Measurements from ENCODE around the gene MED8. TPM values are rescaled to one million over a fixed set of nuclear protein-coding genes. Genes with fewer than 3 reads are reported as not detected.

MED8 gene
- total RNA-seq: 10 to 100 TPM; 34.0 to 35.6 TPM
- 10 to 100 TPM; 36.1 to 42.3 TPM for polyA plus RNA-seq

GRCh38 chr1:43389326-43390313, at the start of gene MED8, which contains the start of gene SZT2:
MED8 (minus strand) TSS chr1:43389800; CDS start chr1:43389764, 36 bp downstream.
SZT2 (plus strand) TSS chr1:43389899; CDS start chr1:43389969, 70 bp downstream.
- H3K36me3 Mint-ChIP-seq: peaks cover 21 to 48% of the 10 kb centered on the region in 2 donors
- peak within 1 kb of the TSS; percentile 82 for H3K27ac ChIP-seq (ENCODE audit: low read depth, low read length)
- H3K36me3 ChIP-seq (ENCODE audit: insufficient read depth, low read length): peaks cover 31% of the 10 kb centered on the region
- H3K9me3 Mint-ChIP-seq: no peaks in the 10 kb centered on the region
- H3K9me3 ChIP-seq (ENCODE audit: control insufficient read depth in 1 of 2, low read length in 2 of 2): no peaks in the 10 kb centered on the region
- POLR2A ChIA-PET (ENCODE audit: partially characterized antibody): interaction anchor here (0.7 to 3.7 kb wide), 14 partner anchors 8 to 217 kb away, joined by 3 to 42 read pairs (median 4); partner anchors contain the start of genes CDC20, CFAP57, EBNA1BP2 and ELOVL1
- intact Hi-C loops (cut with micrococcal nuclease): loop anchor here (1.0 kb wide), 3 partner anchors 21 to 217 kb away; partner anchors contain the start of genes CDC20, CFAP57, EBNA1BP2 and ELOVL1
- peak within 1 kb of the TSS; percentile 87 to 88 for H3K4me3 ChIP-seq (ENCODE audit: low read length in 2 of 2)
- no peaks in the 10 kb centered on the region for H3K27me3 Mint-ChIP-seq
- peak within 1 kb of the TSS; percentile 99 to 100 (median 100) for H3K4me3 Mint-ChIP-seq
- peak within 1 kb of the TSS; percentile 89 to 100 (median 99) for H3K27ac Mint-ChIP-seq
- peak; percentile 88 to 93 (median 91) for DNase-seq
- H3K4me1 Mint-ChIP-seq: peaks cover 32 to 60% (median 45%) of the 10 kb centered on the region in 4 donors
- H3K4me1 ChIP-seq (ENCODE audit: insufficient read depth, low read length): peaks cover 28% of the 10 kb centered on the region
- CTCF ChIA-PET (ENCODE audit: partially characterized antibody): interaction anchor here (0.6 to 3.5 kb wide), 5 partner anchors 20 to 162 kb away, joined by 3 to 10 read pairs (median 4); partner anchors contain the start of gene ELOVL1
- no peaks in the 10 kb centered on the region for H3K27me3 ChIP-seq (ENCODE audit: insufficient read depth, low read length)

- Histone ChIP-seq H3K4me1 (ENCODE audit: insufficient read depth, low read length) (no peaks in the 10 kb centered on the region), H3K9me3 (ENCODE audit: control insufficient read depth in 1 of 2, low read length in 2 of 2) (no peaks in the 10 kb centered on the region), H3K27ac (ENCODE audit: low read depth, low read length) (no peak overlapping the region), H3K4me3 (ENCODE audit: low read length in 2 of 2) (no peak overlapping the region), H3K36me3 (ENCODE audit: insufficient read depth, low read length) (peaks cover 62% of the 10 kb centered on the region), H3K27me3 (ENCODE audit: insufficient read depth, low read length) (no peaks in the 10 kb centered on the region)
- DNase-seq: no peak
- Mint-ChIP-seq H3K36me3 (peaks cover 22 to 81% of the 10 kb centered on the region in 2 donors), H3K27ac (peak overlapping the region in 5 of 7 donors; percentile 13 to 62 (median 23)), H3K4me1 (no peaks in the 10 kb centered on the region), H3K4me3 (no peak overlapping the region), H3K9me3 (peaks cover 0 to 2% (median 0%) of the 10 kb centered on the region in 8 donors), H3K27me3 (no peaks in the 10 kb centered on the region)
- CTCF ChIA-PET (ENCODE audit: partially characterized antibody): no interaction called here
- intact Hi-C loops (cut with micrococcal nuclease): no loop called here
- POLR2A ChIA-PET (ENCODE audit: partially characterized antibody): interaction anchor here (6.5 kb wide), 1 partner anchor 14 kb away, joined by 41 read pairs; the partner anchor contains the start of gene HYI
Measured at GRCh38 chr1:43438953-43439581, 49.5 kb upstream of the MED8 start.

GRCh38 chr1:43438576-43438952, 49.0 kb upstream of the MED8 start:
- H3K4me3 Mint-ChIP-seq: no peak overlapping the region
- intact Hi-C loops (cut with micrococcal nuclease): no loop called here
- H3K9me3 ChIP-seq (ENCODE audit: control insufficient read depth in 1 of 2, low read length in 2 of 2): no peaks in the 10 kb centered on the region
- peaks cover 0 to 2% (median 0%) of the 10 kb centered on the region in 8 donors for H3K9me3 Mint-ChIP-seq
- H3K4me1 ChIP-seq (ENCODE audit: insufficient read depth, low read length): no peaks in the 10 kb centered on the region
- H3K27ac Mint-ChIP-seq: peak overlapping the region in 3 of 7 donors; percentile 22 to 62 (median 30)
- H3K27ac ChIP-seq (ENCODE audit: low read depth, low read length): no peak overlapping the region
- CTCF ChIA-PET (ENCODE audit: partially characterized antibody): no interaction called here
- no peaks in the 10 kb centered on the region for H3K27me3 ChIP-seq (ENCODE audit: insufficient read depth, low read length)
- H3K4me1 Mint-ChIP-seq: no peaks in the 10 kb centered on the region
- peaks cover 26 to 81% of the 10 kb centered on the region in 2 donors for H3K36me3 Mint-ChIP-seq
- POLR2A ChIA-PET (ENCODE audit: partially characterized antibody): interaction anchor here (0.9 to 1.2 kb wide), 2 partner anchors 10 to 15 kb away, joined by 3 to 4 read pairs; partner anchors contain the start of gene HYI
- H3K4me3 ChIP-seq (ENCODE audit: low read length in 2 of 2): no peak overlapping the region
- H3K27me3 Mint-ChIP-seq: no peaks in the 10 kb centered on the region
- H3K36me3 ChIP-seq (ENCODE audit: insufficient read depth, low read length): peaks cover 57% of the 10 kb centered on the region
- no peak for DNase-seq

GRCh38 chr1:43438006-43438405, 48.4 kb upstream of the MED8 start:
- ChIA-PET POLR2A (ENCODE audit: partially characterized antibody) (interaction anchor here (0.9 to 1.2 kb wide), 2 partner anchors 10 to 16 kb away, joined by 3 to 4 read pairs; partner anchors contain the start of gene HYI), CTCF (ENCODE audit: partially characterized antibody) (no interaction called here)
- Histone ChIP-seq H3K4me3 (ENCODE audit: low read length in 2 of 2) (no peak overlapping the region), H3K9me3 (ENCODE audit: control insufficient read depth in 1 of 2, low read length in 2 of 2) (no peaks in the 10 kb centered on the region), H3K36me3 (ENCODE audit: insufficient read depth, low read length) (peaks cover 51% of the 10 kb centered on the region), H3K27ac (ENCODE audit: low read depth, low read length) (no peak overlapping the region), H3K4me1 (ENCODE audit: insufficient read depth, low read length) (no peaks in the 10 kb centered on the region), H3K27me3 (ENCODE audit: insufficient read depth, low read length) (no peaks in the 10 kb centered on the region)
- no peak for DNase-seq
- intact Hi-C loops (cut with micrococcal nuclease): no loop called here
- H3K36me3 Mint-ChIP-seq: peaks cover 26 to 81% of the 10 kb centered on the region in 2 donors
- no peak overlapping the region for H3K27ac Mint-ChIP-seq
- H3K9me3 Mint-ChIP-seq: peaks cover 0 to 2% (median 0%) of the 10 kb centered on the region in 8 donors
- H3K4me3 Mint-ChIP-seq: no peak overlapping the region
- H3K4me1 Mint-ChIP-seq: no peaks in the 10 kb centered on the region
- H3K27me3 Mint-ChIP-seq: no peaks in the 10 kb centered on the region

- intact Hi-C loops (cut with micrococcal nuclease): no loop called here
- ChIA-PET POLR2A (ENCODE audit: partially characterized antibody) (interaction anchor here (0.9 to 1.2 kb wide), 2 partner anchors 11 to 16 kb away, joined by 3 to 4 read pairs; partner anchors contain the start of gene HYI), CTCF (ENCODE audit: partially characterized antibody) (no interaction called here)
- H3K27ac ChIP-seq (ENCODE audit: low read depth, low read length): no peak overlapping the region
- H3K4me1 ChIP-seq (ENCODE audit: insufficient read depth, low read length): no peaks in the 10 kb centered on the region
- H3K9me3 ChIP-seq (ENCODE audit: control insufficient read depth in 1 of 2, low read length in 2 of 2): no peaks in the 10 kb centered on the region
- H3K36me3 ChIP-seq (ENCODE audit: insufficient read depth, low read length): peaks cover 51% of the 10 kb centered on the region
- H3K27ac Mint-ChIP-seq: peak overlapping the region in 2 of 7 donors; percentile 6 to 53
- H3K27me3 Mint-ChIP-seq: no peaks in the 10 kb centered on the region
- DNase-seq: no peak
- no peak overlapping the region for H3K4me3 ChIP-seq (ENCODE audit: low read length in 2 of 2)
- H3K4me1 Mint-ChIP-seq: no peaks in the 10 kb centered on the region
- no peak overlapping the region for H3K4me3 Mint-ChIP-seq
- no peaks in the 10 kb centered on the region for H3K27me3 ChIP-seq (ENCODE audit: insufficient read depth, low read length)
- peaks cover 32 to 80% of the 10 kb centered on the region in 2 donors for H3K36me3 Mint-ChIP-seq
- peaks cover 0 to 2% (median 0%) of the 10 kb centered on the region in 8 donors for H3K9me3 Mint-ChIP-seq
Measured at GRCh38 chr1:43437031-43437973, 47.7 kb upstream of the MED8 start.

- Mint-ChIP-seq H3K36me3 (peaks cover 39 to 84% of the 10 kb centered on the region in 2 donors), H3K27me3 (no peaks in the 10 kb centered on the region), H3K4me3 (no peak overlapping the region), H3K27ac (peak overlapping the region in 3 of 7 donors; percentile 2 to 36 (median 29)), H3K4me1 (no peaks in the 10 kb centered on the region), H3K9me3 (peaks cover 0 to 2% (median 0%) of the 10 kb centered on the region in 8 donors)
- no peak overlapping the region for H3K27ac ChIP-seq (ENCODE audit: low read depth, low read length)
- intact Hi-C loops (cut with micrococcal nuclease): no loop called here
- ChIA-PET POLR2A (ENCODE audit: partially characterized antibody) (no interaction called here), CTCF (ENCODE audit: partially characterized antibody) (no interaction called here)
- no peaks in the 10 kb centered on the region for H3K4me1 ChIP-seq (ENCODE audit: insufficient read depth, low read length)
- H3K9me3 ChIP-seq (ENCODE audit: control insufficient read depth in 1 of 2, low read length in 2 of 2): no peaks in the 10 kb centered on the region
- no peak for DNase-seq
- H3K4me3 ChIP-seq (ENCODE audit: low read length in 2 of 2): no peak overlapping the region
- H3K27me3 ChIP-seq (ENCODE audit: insufficient read depth, low read length): no peaks in the 10 kb centered on the region
- H3K36me3 ChIP-seq (ENCODE audit: insufficient read depth, low read length): peaks cover 54% of the 10 kb centered on the region
Measured at GRCh38 chr1:43436371-43436770, 46.8 kb upstream of the MED8 start.

All from CD4-positive, alpha-beta memory T cell (primary cell).